Tibial nerve (tissue), 4 donors: ENCODE results near the gene NABP2. TPM values are rescaled to one million over a fixed set of nuclear protein-coding genes. Genes with fewer than 3 reads are reported as not detected.

Experiments
- DNase-seq, 2 donors: peaks; one replicate each; pipeline ENCODE4 v3.0.0-alpha.2; 2019; ENCODE audit warnings: low spot score in 2 of 2
- H3K27ac ChIP-seq, 4 donors: fragments of 200-600 bp; sonication (generic) in 3 of 4; one replicate each; pipeline ENCODE4 v1.5.1; 2017 to 2019; ENCODE audit warnings: mild to moderate bottlenecking in 1 of 4
- H3K27me3 ChIP-seq, 2 donors: fragments of 200-600 bp; sonication (generic) in 1 of 2; one replicate each; pipeline versions ENCODE4 v1.5.1 to v1.6.0; 2017 to 2019
- H3K36me3 ChIP-seq, 3 donors: fragments of 200-600 bp; sonication (generic); one replicate each; pipeline ENCODE4 v1.5.1; 2018 to 2019
- H3K4me1 ChIP-seq, 4 donors: fragments of 200-600 bp; sonication (generic) in 3 of 4; one replicate each; pipeline ENCODE4 v1.5.1; 2017 to 2019
- H3K4me3 ChIP-seq, 4 donors: fragments of 200-600 bp; sonication (generic) in 3 of 4; one replicate each; pipeline ENCODE4 v1.5.1; 2017 to 2019; ENCODE audit warnings: mild to moderate bottlenecking in 1 of 4, moderate library complexity in 1 of 4
- H3K9me3 ChIP-seq, 4 donors: fragments of 200-600 bp; sonication (generic) in 3 of 4; one replicate each; pipeline ENCODE4 v1.5.1; 2017 to 2019
- EP300 ChIP-seq, 2 donors: sonication (generic); formaldehyde crosslinking; IDR thresholded peaks; one replicate each; pipeline ENCODE4 v1.6.1; 2017; ENCODE audit warnings: antibody characterized with exemption in 2 of 2, mild to moderate bottlenecking in 1 of 2
- POLR2A ChIP-seq, 2 donors: fragments of 450-650 bp; IDR thresholded peaks; one replicate each; pipeline ENCODE4 v1.6.1; 2017; ENCODE audit warnings: antibody characterized with exemption in 2 of 2, mild to moderate bottlenecking in 2 of 2, moderate library complexity in 2 of 2
- WGBS, 2 donors: methylation state at CpG; one replicate each; pipeline ENCODE4 v1.1.5; 2018; 5-methylcytosine and 5-hydroxymethylcytosine counted together
- total RNA-seq, 4 donors: library from RNA; depleted of rRNA; stranded (reverse); fragments of >200 nt; gene quantifications; one replicate each; pipeline ENCODE4 v1.1.0, GENCODE V29; 2016
- TF ChIP-seq, protein P1 (sequence below), 5 experiments: fragments of 200-600 bp in 3 of 5; fragments of 450-650 bp in 2 of 5; sonication (generic) in 3 of 5; IDR thresholded peaks; one replicate each; pipeline ENCODE4 v1.5.1; 2016 to 2019; ENCODE audit warnings: antibody characterized with exemption in 5 of 5, mild to moderate bottlenecking in 3 of 5, moderate library complexity in 2 of 5

Gene NABP2
- total RNA-seq, 4 donors from 2014 or later: 15.1 to 41.7 (median 24.6) TPM

DNA sequence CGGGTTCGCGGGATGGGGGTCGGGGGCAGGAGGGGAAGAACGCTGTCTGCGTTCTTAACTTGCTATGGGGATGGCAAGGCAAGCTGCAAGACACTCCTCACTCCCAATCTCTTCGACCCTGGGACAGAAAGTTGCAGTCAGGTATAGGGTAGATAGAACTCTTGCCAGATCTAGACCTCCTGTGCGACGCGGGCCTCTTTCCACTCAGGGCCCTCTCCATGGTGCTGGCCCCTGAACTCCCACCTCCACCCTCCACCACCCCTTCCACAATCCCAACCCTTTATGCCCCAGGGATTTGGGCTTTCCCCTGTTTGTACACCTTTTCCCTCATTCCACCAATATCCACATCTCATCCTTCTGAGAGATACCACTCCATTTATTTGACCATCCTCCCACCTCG is 812 bp downstream of the NABP2 start:
- peak overlapping the region in 3 of 4 donors; percentile 87 to 99 (median 99) for H3K27ac ChIP-seq
- no peaks in the 10 kb centered on the region for H3K27me3 ChIP-seq
- peak overlapping the region; percentile 33 to 65 (median 59) for H3K4me3 ChIP-seq
- no peaks in the 10 kb centered on the region for H3K9me3 ChIP-seq
- peaks cover 0 to 38% (median 28%) of the 10 kb centered on the region in 4 donors for H3K4me1 ChIP-seq
- H3K36me3 ChIP-seq: peaks cover 0 to 41% (median 0%) of the 10 kb centered on the region in 3 donors
- TF ChIP-seq, protein P1, sequence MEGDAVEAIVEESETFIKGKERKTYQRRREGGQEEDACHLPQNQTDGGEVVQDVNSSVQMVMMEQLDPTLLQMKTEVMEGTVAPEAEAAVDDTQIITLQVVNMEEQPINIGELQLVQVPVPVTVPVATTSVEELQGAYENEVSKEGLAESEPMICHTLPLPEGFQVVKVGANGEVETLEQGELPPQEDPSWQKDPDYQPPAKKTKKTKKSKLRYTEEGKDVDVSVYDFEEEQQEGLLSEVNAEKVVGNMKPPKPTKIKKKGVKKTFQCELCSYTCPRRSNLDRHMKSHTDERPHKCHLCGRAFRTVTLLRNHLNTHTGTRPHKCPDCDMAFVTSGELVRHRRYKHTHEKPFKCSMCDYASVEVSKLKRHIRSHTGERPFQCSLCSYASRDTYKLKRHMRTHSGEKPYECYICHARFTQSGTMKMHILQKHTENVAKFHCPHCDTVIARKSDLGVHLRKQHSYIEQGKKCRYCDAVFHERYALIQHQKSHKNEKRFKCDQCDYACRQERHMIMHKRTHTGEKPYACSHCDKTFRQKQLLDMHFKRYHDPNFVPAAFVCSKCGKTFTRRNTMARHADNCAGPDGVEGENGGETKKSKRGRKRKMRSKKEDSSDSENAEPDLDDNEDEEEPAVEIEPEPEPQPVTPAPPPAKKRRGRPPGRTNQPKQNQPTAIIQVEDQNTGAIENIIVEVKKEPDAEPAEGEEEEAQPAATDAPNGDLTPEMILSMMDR (IDR thresholded peaks at IDR 0.05): no peak
- no peak for TF ChIP-seq POLR2A (IDR thresholded peaks at IDR 0.05)
- no peak for TF ChIP-seq EP300 (IDR thresholded peaks at IDR 0.05)
- WGBS, 2 donors: 75 to 79% methylated on average over 11 of the region's 11 CpGs
- no peak for DNase-seq

DNA sequence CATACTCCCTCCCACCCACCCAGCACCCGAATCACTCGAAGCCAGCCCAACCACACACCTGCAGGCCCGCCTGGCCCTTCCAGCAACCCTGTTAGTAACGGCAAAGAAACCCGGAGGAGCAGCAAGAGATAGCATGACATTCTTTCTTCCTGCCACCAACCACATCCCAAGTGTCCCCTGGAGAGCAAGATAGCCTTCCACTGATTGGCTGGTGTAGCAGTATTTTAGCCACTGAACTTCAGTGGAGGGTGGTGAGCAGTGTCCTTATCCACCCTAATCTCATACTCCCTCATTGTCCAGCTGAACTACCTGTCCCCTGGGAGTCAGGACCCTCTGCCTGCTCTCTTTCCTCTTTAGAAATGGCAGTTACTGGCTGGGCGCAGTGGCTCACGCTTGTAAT is 4.9 kb downstream of the NABP2 start:
- H3K36me3 ChIP-seq: peaks cover 0 to 41% (median 0%) of the 10 kb centered on the region in 3 donors
- peaks cover 0 to 10% (median 7%) of the 10 kb centered on the region in 4 donors for H3K4me1 ChIP-seq
- H3K9me3 ChIP-seq: no peaks in the 10 kb centered on the region
- H3K4me3 ChIP-seq: no peak overlapping the region
- DNase-seq: no peak
- 80 to 87% methylated on average over 7 of the region's 7 CpGs for WGBS, 2 donors
- H3K27me3 ChIP-seq: no peaks in the 10 kb centered on the region
- TF ChIP-seq, protein P1 (IDR thresholded peaks at IDR 0.05): no peak
- TF ChIP-seq POLR2A (IDR thresholded peaks at IDR 0.05) (no peak), EP300 (IDR thresholded peaks at IDR 0.05) (no peak)
- H3K27ac ChIP-seq: no peak overlapping the region

DNA sequence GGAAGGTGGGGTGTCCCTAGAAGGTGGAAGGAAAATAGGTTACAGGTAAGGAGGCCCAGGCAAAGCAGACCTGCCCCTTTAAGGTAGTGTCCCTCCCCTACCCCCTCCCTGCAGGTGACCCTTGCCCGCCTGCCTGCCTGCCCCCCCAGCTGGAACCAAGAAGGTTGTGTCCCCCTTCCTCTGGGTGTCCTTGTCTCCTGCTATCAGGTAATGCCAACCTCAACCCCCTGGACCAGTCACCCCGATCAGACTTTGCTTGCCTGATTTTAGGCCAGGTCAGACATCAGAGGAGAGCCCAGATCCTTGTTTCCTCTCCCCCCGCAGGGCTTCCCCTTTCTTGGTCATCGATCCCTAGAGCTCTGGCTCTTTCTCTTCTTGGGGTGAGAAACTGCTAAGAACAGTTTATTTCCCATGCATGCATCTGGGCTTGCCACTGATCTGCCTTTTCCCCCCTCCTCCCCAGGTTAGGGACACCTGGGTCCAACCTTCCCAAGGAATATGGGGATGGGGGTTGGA is 5.8 kb downstream of the NABP2 start, which contains the start of gene SLC39A5:
SLC39A5 (plus strand) TSS at position 136 of the 516 bp plus-strand sequence. CDS start 1,224 bp downstream, outside the sequence.
- WGBS, 2 donors: 72 to 85% methylated on average over 4 of the region's 4 CpGs
- DNase-seq: no peak

DNA sequence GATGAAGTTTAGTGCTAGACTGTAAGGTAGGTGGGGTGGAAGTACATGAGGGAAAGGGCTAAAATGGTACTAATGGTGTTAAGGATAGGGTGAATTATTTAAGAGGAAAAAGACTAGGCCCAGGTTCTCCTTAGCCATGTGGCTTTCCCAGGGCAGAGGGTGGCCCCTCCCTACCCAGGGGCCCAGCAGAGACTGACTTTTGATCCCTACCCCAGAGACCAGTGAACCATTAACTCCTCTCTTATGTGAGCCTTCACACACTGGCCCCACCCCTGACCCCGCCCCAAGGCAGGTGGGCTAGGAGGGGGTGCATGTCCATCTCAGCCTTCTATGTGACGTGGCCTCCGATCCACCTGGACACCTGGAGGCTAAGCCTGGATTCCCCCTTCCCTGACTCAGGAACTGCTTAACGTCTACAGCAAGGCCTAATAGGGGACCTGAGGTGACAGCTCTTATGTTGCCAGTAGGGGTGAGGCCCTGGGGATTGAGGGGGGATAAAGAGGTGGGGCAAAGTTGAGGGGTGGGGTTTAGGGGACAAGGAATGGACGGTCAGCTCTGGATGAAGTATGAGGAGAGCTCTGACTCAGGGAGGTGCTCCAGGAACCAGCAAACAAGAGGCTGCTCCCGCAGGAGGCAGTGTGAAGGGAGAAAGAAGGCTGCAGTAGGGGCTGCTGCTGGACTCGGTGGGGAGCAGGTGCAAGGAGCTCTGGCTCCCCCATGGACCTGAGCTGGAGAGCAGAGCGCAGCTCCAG is 6.5 kb downstream of the NABP2 start:
- Histone ChIP-seq H3K27ac (peak overlapping the region in 1 of 4 donors; percentile 62), H3K4me1 (no peaks in the 10 kb centered on the region), H3K9me3 (no peaks in the 10 kb centered on the region), H3K27me3 (no peaks in the 10 kb centered on the region), H3K4me3 (no peak overlapping the region), H3K36me3 (peaks cover 0 to 43% (median 0%) of the 10 kb centered on the region in 3 donors)
- 68 to 75% methylated on average over 8 of the region's 8 CpGs for WGBS, 2 donors
- TF ChIP-seq EP300 (IDR thresholded peaks at IDR 0.05) (no peak), POLR2A (IDR thresholded peaks at IDR 0.05) (no peak)
- TF ChIP-seq, protein P1 (IDR thresholded peaks at IDR 0.05): no peak
- DNase-seq: no peak

More for the DNA sequence above, 5.8 kb downstream of the NABP2 start, which contains the start of gene SLC39A5:
- Histone ChIP-seq H3K4me1 (peaks cover 0 to 5% (median 2%) of the 10 kb centered on the region in 4 donors), H3K27ac (peak within 1 kb of the TSS in 1 of 4 donors; percentile 62), H3K36me3 (peaks cover 0 to 41% (median 0%) of the 10 kb centered on the region in 3 donors), H3K27me3 (no peaks in the 10 kb centered on the region), H3K4me3 (no peak within 1 kb of the TSS), H3K9me3 (no peaks in the 10 kb centered on the region)
- no peak for TF ChIP-seq POLR2A (IDR thresholded peaks at IDR 0.05)
- TF ChIP-seq, protein P1 (IDR thresholded peaks at IDR 0.05): no peak
- no peak for TF ChIP-seq EP300 (IDR thresholded peaks at IDR 0.05)

DNA sequence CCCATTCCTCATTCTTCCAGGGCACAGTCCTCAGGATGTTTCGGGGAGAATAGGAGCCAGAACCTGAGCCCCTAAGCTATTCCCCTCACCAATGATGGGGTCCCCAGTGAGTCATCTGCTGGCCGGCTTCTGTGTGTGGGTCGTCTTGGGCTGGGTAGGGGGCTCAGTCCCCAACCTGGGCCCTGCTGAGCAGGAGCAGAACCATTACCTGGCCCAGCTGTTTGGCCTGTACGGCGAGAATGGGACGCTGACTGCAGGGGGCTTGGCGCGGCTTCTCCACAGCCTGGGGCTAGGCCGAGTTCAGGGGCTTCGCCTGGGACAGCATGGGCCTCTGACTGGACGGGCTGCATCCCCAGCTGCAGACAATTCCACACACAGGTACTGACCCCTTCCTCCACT is 7.0 kb downstream of the NABP2 start:
- 77 to 81% methylated on average over 8 of the region's 11 CpGs for WGBS, 2 donors
- no peaks in the 10 kb centered on the region for H3K9me3 ChIP-seq

More for the DNA sequence above, 7.0 kb downstream of the NABP2 start:
- peaks cover 0 to 43% (median 0%) of the 10 kb centered on the region in 3 donors for H3K36me3 ChIP-seq
- no peaks in the 10 kb centered on the region for H3K27me3 ChIP-seq
- H3K27ac ChIP-seq: peak overlapping the region in 1 of 4 donors; percentile 62
- TF ChIP-seq, protein P1 (IDR thresholded peaks at IDR 0.05): no peak
- TF ChIP-seq POLR2A (IDR thresholded peaks at IDR 0.05) (no peak), EP300 (IDR thresholded peaks at IDR 0.05) (no peak)
- no peak overlapping the region for H3K4me3 ChIP-seq
- no peaks in the 10 kb centered on the region for H3K4me1 ChIP-seq
- DNase-seq: no peak
